Esophagus muscularis mucosa (tissue), 4 donors: ENCODE results near the gene MFSD2B.

Experiments used
- EP300 ChIP-seq: sonication (generic); formaldehyde crosslinking; IDR thresholded peaks from one replicate; pipeline ENCODE4 v1.6.1; 2017; ENCODE audit warnings: antibody characterized with exemption
- POLR2A ChIP-seq: fragments of 450-650 bp; IDR thresholded peaks from one replicate; pipeline ENCODE4 v1.6.1; 2017; ENCODE audit warnings: antibody characterized with exemption, moderate library complexity, mild to moderate bottlenecking, low read depth
- POLR2AphosphoS5 ChIP-seq, 2 donors: sonication (generic); formaldehyde crosslinking; IDR thresholded peaks; one replicate each; pipeline ENCODE4 v1.6.1; 2017; ENCODE audit warnings: antibody characterized with exemption in 2 of 2
- TF ChIP-seq, protein P1 (sequence below), 3 experiments: fragments of 200-600 bp in 2 of 3; fragments of 450-650 bp in 1 of 3; sonication (generic) in 2 of 3; IDR thresholded peaks; one replicate each; pipeline ENCODE4 v1.5.1; 2017 to 2019; ENCODE audit warnings: antibody characterized with exemption in 3 of 3, mild to moderate bottlenecking in 2 of 3, moderate library complexity in 1 of 3

GRCh38 chr2:24021122-24021998 is 11.5 kb downstream of the MFSD2B start:
- TF ChIP-seq EP300 (no peak), POLR2AphosphoS5 (IDR thresholded peaks at IDR 0.05) (no peak), POLR2A (no peak)
- TF ChIP-seq, protein P1, sequence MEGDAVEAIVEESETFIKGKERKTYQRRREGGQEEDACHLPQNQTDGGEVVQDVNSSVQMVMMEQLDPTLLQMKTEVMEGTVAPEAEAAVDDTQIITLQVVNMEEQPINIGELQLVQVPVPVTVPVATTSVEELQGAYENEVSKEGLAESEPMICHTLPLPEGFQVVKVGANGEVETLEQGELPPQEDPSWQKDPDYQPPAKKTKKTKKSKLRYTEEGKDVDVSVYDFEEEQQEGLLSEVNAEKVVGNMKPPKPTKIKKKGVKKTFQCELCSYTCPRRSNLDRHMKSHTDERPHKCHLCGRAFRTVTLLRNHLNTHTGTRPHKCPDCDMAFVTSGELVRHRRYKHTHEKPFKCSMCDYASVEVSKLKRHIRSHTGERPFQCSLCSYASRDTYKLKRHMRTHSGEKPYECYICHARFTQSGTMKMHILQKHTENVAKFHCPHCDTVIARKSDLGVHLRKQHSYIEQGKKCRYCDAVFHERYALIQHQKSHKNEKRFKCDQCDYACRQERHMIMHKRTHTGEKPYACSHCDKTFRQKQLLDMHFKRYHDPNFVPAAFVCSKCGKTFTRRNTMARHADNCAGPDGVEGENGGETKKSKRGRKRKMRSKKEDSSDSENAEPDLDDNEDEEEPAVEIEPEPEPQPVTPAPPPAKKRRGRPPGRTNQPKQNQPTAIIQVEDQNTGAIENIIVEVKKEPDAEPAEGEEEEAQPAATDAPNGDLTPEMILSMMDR (IDR thresholded peaks at IDR 0.05): peak in 1 of 3 experiments; percentile 20
